Measurements from ENCODE around the gene SORBS1. TPM values are rescaled to one million over a fixed set of nuclear protein-coding genes. Genes with fewer than 3 reads are reported as not detected.

The SORBS1 gene
- total RNA-seq, 1 donor from 2014 or later, result 116 TPM

GRCh38 chr10:95454356-95454755 lies 106.8 kb downstream of the SORBS1 start:
- Histone ChIP-seq H3K9me3 (no peaks in the 10 kb centered on the region), H3K36me3 (no peaks in the 10 kb centered on the region), H3K4me3 (no peak overlapping the region), H3K4me1 (peaks cover 17% of the 10 kb centered on the region), H3K27ac (no peak overlapping the region), H3K27me3 (no peaks in the 10 kb centered on the region)
- TF ChIP-seq CTCF (IDR thresholded peaks at IDR 0.05) (no peak), POLR2AphosphoS5 (IDR thresholded peaks at IDR 0.05; ENCODE audit: insufficient read depth in 1 of 2, low read depth in 1 of 2) (no peak), POLR2A (IDR thresholded peaks at IDR 0.05) (no peak)
- intact Hi-C loops (cut with DNase I), result no loop called here
- DNase-seq (ENCODE audit: extremely low spot score in 2 of 2), result no peak

GRCh38 chr10:95451568-95452524 lies 109.3 kb downstream of the SORBS1 start:
- Histone ChIP-seq H3K9me3 (no peaks in the 10 kb centered on the region), H3K36me3 (no peaks in the 10 kb centered on the region), H3K4me3 (no peak overlapping the region), H3K27ac (peak overlapping the region; percentile 52), H3K27me3 (no peaks in the 10 kb centered on the region), H3K4me1 (peaks cover 26% of the 10 kb centered on the region)
- DNase-seq (ENCODE audit: extremely low spot score in 2 of 2), result no peak
- TF ChIP-seq POLR2A (IDR thresholded peaks at IDR 0.05), result no peak
- TF ChIP-seq POLR2AphosphoS5 (IDR thresholded peaks at IDR 0.05; ENCODE audit: insufficient read depth in 1 of 2, low read depth in 1 of 2), result no peak
- no peak for TF ChIP-seq CTCF (IDR thresholded peaks at IDR 0.05)
- intact Hi-C loops (cut with DNase I), result no loop called here

- intact Hi-C loops (cut with DNase I), result no loop called here
- H3K36me3 ChIP-seq, result no peaks in the 10 kb centered on the region
- peak overlapping the region; percentile 52 for H3K27ac ChIP-seq
- H3K27me3 ChIP-seq, result no peaks in the 10 kb centered on the region
- H3K4me1 ChIP-seq, result peaks cover 21% of the 10 kb centered on the region
- no peak for TF ChIP-seq POLR2A (IDR thresholded peaks at IDR 0.05)
- no peak for TF ChIP-seq CTCF (IDR thresholded peaks at IDR 0.05)
- peak in 1 of 2 donors; percentile 59 for TF ChIP-seq POLR2AphosphoS5 (IDR thresholded peaks at IDR 0.05; ENCODE audit: insufficient read depth in 1 of 2, low read depth in 1 of 2)
- H3K9me3 ChIP-seq, result no peaks in the 10 kb centered on the region
- DNase-seq (ENCODE audit: extremely low spot score in 2 of 2), result no peak
- no peak overlapping the region for H3K4me3 ChIP-seq
These were observed 110.0 kb downstream of the SORBS1 start for GRCh38 chr10:95451150-95451549.

GRCh38 chr10:95450188-95450587 lies 111.0 kb downstream of the SORBS1 start:
- intact Hi-C loops (cut with DNase I), result no loop called here
- Histone ChIP-seq H3K36me3 (no peaks in the 10 kb centered on the region), H3K27me3 (no peaks in the 10 kb centered on the region), H3K4me3 (no peak overlapping the region), H3K27ac (peak overlapping the region; percentile 29), H3K9me3 (no peaks in the 10 kb centered on the region), H3K4me1 (peaks cover 26% of the 10 kb centered on the region)
- TF ChIP-seq POLR2A (IDR thresholded peaks at IDR 0.05) (no peak), CTCF (IDR thresholded peaks at IDR 0.05) (no peak), POLR2AphosphoS5 (IDR thresholded peaks at IDR 0.05; ENCODE audit: insufficient read depth in 1 of 2, low read depth in 1 of 2) (no peak)
- DNase-seq (ENCODE audit: extremely low spot score in 2 of 2), result no peak

GRCh38 chr10:95447685-95448084 lies 113.5 kb downstream of the SORBS1 start:
- Histone ChIP-seq H3K9me3 (no peaks in the 10 kb centered on the region), H3K4me1 (peaks cover 34% of the 10 kb centered on the region)
- intact Hi-C loops (cut with DNase I), result no loop called here

More at GRCh38 chr10:95447685-95448084, 113.5 kb downstream of the SORBS1 start:
- TF ChIP-seq CTCF (IDR thresholded peaks at IDR 0.05) (no peak), POLR2AphosphoS5 (IDR thresholded peaks at IDR 0.05; ENCODE audit: insufficient read depth in 1 of 2, low read depth in 1 of 2) (peak in 1 of 2 donors; percentile 52), POLR2A (IDR thresholded peaks at IDR 0.05) (no peak)
- H3K27me3 ChIP-seq, result no peaks in the 10 kb centered on the region
- DNase-seq (ENCODE audit: extremely low spot score in 2 of 2), result no peak
- H3K4me3 ChIP-seq, result no peak overlapping the region
- H3K36me3 ChIP-seq, result no peaks in the 10 kb centered on the region
- H3K27ac ChIP-seq, result peak overlapping the region; percentile 84
